Measurements from ENCODE around the gene ZNF467.

DNA sequence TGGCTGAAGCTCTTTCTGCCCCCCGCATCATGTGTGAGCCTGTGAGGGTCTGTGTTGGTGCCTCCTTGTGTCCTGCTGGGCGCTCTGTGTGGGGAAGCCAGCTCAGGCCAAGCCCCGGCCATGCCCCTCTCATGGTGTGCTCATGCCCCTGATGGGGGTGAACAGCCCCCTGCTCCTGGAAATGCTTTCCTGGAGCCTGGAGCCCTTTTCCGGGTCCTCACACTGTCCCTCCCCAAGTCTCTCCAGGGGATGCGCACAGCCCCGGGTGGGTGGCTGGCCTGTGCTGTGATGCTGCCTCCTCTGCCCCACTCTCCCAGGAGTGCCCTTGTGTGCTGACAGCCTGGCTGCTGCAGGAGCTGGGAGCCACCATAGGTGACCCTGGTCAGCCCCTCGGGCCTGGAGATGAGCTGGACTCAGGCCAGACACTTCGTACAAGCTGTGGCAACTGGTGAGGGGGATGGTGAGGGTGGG is 43.9 kb upstream of the ZNF467 start:
- TF ChIP-seq, protein P1, sequence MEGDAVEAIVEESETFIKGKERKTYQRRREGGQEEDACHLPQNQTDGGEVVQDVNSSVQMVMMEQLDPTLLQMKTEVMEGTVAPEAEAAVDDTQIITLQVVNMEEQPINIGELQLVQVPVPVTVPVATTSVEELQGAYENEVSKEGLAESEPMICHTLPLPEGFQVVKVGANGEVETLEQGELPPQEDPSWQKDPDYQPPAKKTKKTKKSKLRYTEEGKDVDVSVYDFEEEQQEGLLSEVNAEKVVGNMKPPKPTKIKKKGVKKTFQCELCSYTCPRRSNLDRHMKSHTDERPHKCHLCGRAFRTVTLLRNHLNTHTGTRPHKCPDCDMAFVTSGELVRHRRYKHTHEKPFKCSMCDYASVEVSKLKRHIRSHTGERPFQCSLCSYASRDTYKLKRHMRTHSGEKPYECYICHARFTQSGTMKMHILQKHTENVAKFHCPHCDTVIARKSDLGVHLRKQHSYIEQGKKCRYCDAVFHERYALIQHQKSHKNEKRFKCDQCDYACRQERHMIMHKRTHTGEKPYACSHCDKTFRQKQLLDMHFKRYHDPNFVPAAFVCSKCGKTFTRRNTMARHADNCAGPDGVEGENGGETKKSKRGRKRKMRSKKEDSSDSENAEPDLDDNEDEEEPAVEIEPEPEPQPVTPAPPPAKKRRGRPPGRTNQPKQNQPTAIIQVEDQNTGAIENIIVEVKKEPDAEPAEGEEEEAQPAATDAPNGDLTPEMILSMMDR (IDR thresholded peaks at IDR 0.05), result no peak
- TF ChIP-seq POLR2A (IDR thresholded peaks at IDR 0.05), result no peak
